ENCODE data around the gene LPP.

Gene LPP

DNA sequence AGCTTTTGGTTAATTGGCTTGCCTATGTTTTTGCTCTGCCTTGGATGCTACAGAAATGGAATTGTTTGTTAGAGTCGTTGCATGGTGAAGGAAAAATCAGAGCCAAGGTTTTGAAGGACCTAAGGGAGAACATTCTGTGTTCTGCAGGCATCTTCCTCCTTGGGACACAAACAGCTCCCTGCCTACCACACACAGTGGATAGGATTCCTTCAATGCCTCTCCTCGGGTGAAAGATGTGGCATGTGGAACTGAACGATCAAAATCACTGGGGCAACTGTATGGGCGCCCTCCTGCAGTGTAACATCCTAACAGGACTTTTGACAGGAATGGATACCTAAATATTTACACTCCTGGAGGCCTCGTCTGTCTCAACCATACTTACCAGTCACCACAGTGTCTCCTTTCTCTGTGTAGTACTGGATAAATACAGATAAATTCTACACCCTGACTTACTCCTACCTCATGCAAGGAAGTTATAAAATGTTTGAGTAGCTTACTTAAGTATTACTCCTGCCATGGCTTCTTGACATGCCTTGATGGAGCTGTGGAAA, 100.6 kb downstream of the LPP start:
- DNase-seq: no peak

DNA sequence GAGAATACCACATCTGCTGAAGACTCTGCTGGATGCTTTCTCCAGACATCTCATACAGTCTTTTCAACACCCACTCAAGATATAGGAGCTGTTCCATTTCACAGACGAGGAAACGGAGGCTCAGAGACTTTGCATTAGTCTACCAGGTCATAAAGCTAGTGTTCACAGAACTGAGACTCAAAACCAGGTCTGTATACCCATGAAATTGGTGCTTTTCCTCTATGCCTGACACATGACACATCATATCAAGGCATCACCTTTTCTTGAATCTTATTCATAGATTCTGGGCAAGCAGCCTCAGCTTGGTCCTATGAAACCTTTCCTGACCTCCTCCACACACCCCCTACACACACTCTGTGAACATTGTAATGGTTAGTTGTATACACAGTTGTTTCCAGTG, 101.2 kb downstream of the LPP start:
- DNase-seq: no peak

DNA sequence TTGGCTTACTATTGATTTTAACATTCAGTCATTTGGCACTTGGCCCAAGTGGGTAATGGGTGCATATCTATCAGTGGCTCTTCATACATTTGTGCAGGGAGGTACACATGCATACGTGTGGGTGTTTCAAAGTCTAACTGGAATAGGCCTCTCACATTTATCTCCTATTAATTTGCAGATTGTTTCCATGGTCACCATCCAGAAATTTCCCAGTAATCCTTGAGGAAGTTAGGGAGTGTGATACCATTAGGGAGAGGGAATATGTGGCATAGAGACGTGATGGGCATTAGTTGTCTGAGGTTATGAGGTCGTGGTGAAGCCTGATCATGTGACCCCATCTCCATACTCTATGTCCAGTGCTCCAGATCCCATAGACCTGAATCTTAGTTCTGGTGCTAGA, 102.8 kb downstream of the LPP start:
- DNase-seq: no peak

DNA sequence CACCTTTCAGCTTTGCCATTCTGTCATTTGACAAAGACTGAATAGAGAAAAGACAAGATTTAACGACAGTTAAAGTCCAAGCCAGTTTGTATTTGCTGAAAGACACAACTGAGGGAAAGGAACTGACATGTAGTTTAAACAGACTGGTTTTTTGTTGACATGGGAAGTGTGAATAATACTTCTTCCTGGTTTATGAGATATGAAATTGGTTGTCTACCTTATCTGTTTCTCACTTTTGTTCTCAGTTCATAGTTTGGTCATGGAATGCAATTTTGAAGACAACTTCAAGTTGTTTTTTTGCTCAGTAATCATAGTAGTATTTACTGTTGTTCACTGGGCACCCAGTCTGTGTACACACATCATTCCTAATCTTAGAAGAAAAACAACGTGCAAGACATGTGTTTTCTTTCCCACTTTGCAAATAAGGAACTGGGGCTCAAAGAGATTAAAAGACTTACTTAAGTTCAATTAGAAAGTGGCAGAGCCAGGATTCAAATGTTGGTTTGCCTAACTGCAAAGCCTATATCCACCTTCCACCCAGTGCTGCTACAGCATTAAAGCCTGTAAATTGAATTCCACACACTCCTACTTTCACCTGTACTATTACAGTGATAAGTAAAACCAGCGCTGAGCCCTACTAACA, 103.5 kb downstream of the LPP start:
- no peak for DNase-seq

DNA sequence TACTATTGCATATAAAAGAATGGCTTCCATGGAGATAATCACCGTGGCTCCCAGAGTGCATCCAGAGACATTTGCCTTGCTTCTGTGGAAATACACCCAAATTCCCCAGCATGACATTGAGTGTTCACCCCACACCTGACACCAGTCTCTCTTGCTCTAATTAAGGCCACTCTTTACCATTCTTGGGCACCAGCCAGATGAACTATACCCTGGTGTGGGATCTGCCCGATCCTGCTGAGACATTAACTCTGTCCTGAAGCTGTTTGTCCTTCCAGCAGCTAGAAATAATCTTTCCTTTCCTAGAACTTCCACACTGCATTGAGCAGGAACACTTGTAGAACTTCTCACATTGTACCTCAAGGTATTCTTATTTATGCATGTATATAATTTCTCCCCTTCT, 105.2 kb downstream of the LPP start:
- DNase-seq: no peak

DNA sequence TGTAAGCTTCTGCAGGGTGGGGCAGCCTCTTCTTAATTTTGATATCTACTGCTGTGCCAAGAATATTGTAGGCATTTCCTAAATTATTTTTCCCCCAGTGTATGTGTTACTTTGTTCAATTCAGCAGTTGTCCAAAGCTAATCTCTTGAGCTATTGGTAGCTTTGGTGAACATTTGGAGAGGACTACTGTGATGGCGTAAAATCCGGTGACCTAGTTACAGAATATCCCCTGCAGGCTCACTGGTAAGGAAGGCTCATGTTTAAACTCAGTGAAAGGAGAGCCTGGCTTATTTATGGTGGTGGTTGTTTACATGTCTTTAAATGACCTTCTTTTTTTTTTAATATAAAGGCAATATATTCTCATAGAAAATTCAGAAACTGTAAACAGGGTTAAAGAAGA, 105.6 kb downstream of the LPP start:
- DNase-seq: no peak

DNA sequence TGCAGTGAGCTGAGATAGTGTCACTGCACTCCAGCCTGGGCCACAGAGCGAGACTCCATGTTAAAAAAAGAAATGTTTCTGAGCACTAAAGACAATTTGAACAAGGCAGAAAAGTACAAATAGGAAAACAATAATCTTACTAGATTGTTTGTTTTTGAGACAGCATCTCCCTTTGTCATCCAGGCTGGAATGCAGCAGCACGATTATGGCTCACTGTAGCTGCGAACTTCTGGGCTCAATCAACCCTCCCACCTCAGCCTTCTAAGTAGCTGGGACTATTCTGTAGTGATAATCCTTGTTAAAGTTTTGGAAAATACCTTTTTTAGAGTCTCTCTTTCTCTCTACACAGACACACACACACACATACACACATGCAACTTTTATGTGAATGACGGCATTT, 107.1 kb downstream of the LPP start:
- DNase-seq: no peak

DNA sequence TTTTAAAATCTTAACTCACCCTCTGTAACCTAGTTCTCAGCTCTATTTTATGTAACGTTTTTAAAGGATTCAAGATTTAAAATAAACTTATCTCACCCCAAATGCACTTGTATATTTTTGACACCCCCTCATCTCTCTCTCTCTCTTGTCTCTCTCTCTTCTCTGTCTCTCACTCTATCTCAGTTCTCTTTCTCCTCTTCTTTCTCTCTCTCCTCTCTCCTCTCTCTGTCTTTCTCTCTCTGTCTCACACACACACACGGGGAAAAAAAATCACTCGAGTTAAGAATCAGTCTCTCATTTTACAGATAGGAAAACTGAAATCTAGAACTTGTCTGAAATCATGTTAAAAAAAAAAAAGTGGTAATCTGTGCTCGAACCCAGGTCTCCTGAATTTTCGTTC, 108.5 kb downstream of the LPP start:
- DNase-seq: no peak

DNA sequence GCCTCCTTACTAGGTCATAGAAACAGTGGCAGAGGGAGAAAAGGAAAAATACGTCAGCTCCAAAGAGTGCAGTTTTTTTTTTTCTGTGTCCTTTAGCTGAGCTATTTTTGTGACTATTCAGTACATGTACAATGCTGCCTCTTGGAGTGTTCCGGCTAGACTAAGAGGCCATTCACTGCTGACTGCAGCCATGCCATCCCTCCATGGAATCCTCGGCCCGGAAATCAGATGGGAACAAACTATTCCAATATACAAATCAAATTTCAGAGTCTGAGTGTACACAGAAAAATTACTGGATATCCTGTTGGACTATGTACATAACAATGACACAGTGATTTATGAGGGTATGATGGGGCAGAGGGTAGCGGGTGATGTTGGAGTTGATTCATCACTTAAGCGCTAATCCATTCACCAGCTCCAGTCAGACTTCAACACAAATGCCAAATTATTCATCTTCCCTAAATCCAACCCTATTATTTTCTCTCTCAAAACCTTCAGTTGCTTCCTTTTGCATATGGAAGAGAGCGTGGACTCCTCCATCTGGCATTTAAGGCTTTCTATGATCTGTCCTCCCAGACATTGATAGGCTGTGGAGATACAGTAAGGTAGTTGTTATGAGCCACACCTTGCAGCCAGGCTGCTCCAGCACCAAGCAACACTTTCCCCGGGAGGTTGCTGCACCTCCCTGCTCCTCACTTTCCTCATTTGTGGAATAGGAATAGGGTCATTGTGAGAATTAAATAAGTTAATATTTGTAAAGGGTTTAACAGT, 109.1 kb downstream of the LPP start:
- DNase-seq: no peak

DNA sequence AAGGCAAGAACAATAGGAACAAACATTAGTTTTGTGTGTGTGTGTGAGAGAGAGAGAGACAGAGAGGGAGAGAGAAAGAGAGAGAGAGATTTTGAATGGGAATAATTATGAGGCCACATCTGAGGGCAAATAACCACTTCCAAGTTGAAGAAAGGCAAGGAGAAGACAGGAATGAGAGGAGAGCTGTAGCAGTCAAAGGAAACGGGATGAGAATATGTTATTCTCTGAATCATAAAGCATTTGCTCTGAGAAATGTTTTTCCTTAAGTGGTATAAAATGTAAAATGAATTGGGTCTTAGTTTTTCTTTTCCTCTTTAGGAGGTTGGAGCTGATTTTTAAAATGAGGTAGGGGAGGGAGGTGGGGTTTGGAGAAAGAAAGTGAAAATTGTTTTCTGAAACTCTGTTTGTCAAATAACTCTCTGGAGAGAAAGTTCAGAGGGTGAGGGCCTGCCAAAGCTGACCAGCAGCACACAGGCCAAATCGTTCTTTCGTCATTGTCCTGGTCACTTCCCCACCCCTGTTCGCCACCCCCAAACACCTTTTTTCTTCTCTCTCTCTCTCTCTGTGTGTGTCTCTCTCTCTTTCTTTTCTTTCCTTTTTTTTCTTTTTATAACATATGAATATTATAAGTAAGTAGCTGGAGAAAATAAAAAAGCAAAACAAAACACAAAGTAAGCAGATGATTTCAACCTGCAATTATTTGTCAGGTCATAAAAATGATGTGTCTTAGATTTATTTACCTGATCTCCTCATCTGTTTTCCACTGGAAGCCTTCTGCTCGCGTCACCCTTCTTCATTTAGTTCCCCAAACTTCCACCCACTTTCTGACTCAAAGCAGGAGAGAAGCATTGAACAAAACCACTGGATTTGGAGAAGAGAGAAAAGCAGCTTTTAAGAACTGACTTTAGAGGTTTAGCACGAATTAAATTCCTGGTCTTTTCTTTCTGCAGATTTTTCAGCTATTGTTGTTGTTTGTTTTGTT, 110.6 kb downstream of the LPP start:
- DNase-seq: no peak

DNA sequence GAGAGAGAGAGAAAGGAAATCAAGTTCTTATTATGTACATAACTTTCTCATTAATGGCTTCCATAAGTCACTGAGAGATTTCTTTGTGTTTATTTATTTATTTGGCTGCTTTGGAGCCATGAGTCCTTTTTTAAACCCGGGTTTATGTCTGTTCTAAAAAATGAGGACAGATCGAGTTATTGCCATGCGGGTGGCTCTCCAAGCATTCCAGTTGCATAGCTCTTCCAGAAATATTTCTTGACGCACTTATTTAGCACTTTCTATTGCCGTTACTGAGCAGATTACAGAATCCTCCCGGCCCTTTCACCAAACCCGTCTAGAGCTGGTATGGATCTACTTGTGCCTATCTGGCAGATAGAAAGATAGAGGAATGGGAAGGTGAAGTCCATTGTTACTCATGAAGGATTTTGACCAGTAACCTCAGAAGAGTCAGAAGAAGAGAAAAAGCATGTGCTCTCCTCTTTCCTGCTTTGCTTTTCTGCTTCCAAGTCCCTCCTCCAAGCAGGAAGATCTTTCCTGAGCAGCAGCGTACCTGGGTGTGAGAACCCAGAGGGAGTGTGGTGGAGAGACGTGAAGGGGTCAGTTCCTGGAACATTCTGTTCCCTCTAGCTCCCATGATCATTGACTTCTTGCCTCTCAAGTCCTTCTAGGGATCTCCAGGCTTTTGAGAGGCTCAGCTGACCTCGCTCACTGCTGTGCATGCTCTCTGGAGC, 112.8 kb downstream of the LPP start:
- DNase-seq: no peak

DNA sequence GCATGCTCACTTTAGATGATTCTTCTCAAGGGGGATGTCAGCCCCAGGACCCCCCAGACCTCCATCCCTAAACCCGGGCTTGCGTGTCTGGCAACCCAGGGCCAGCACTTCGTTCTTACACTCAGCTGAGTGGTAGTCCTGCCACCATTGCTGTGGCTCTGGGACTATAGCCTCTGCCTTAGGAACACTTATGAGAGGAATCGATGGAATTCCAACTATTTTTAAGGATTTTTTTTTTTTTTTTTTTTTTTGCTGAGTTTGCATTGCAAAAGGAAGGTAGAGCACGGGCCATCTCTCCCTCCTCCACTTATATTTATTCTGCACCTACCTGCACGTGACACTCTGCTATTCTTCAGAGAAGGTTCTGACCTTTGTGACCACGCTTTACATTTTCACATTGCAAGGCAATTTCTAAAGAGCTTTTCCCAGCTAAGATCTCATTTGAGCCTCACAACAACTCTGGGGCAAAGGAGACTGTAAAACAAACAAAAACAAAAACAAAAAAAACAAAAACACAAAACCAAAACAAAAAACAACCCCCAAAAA, 113.9 kb downstream of the LPP start:
- no peak for DNase-seq

DNA sequence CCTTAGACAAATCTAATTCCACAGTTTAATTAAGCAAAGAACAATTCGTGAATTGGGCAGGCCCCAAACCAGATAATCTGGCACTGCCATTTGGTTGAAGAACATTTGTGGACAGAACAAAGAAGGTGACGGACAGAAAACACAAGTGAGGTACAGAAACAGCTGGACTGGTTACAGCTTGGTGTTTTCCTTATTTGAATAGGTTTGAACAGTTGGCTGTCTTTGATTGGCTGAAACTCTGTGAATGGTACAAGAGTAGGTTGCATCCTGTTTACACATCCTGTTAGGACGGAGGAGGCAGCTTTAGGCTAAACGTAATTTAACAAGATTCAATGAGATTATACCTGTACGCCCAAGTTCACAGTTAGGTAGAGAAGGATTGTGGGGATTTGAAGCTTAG, 114.4 kb downstream of the LPP start:
- no peak for DNase-seq

DNA sequence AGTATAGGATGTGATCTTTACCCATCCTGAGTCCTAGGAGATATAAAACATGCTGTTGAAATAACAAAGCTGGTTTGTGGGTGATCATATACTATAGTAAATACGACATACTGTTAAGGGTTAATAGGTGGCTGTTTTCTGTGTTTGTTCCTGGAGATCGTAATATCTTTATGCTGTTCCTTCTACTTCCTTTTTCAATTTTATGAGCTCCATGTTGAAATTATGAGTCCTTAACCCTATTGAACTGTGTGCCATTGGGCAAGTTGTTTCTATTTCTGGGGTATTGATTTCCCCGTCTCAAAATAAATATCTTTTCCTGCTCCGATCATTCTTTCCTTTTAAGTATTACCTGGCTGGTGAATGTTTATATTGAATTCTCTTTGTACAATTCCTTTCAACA, 115.1 kb downstream of the LPP start:
- no peak for DNase-seq

DNA sequence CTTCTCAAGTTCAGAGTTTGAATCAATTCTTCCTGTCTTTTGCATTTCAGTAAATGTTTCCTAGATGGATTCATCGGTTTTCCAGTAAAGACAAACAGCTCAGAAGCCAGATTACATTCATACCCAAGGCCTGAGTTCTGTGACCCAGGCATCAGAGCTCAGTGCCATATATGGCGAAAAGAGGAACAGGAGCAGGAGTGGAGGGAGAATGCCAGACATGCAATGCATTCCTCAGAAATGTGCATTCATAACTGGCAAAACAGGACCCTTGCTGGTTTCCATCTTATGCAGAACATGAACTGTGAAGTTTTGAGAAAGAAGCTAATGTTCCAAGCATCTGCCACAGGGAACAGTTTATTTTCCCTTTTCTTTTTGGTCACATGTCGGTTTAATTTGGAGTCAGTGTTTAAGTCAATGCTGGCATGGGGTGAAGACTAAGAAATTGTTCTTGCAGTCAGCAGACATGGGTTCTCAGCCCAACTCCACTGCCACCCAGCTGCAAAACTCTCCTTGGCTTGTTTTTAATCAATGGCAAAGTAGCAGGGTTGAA, 116.5 kb downstream of the LPP start:
- DNase-seq: no peak

DNA sequence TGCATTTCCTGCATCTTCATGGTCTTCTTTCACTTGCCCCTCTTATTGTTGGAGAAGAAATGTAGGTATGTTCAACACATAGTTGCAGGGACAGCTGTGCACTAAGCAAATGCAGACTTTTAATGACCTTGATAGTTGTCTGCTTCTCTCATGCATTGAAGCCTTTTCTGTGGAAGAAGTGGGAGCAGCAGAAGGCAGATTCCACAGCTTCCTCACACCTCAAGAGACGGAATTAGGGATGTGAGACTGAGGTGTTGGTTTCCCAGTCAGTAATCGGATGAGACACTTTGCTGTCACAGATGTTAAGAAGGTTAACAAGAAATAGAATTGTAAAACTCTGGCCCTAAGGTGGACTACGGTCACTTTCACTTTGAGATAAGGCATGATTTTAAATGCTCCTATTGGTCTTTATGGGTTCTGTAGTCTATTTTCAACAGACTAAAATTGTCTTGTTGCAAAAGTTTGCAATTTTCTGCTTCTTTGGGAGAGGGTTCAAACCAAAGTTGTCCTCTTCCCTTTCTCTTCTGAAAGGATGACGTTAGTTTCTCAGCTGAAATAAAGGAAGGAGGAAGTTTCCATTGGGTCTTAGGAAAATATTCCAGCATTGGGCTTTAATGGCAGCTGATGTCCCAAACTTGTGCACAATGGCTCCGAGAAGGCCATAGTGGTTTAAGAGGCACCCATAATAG, 117.4 kb downstream of the LPP start:
- no peak for DNase-seq

DNA sequence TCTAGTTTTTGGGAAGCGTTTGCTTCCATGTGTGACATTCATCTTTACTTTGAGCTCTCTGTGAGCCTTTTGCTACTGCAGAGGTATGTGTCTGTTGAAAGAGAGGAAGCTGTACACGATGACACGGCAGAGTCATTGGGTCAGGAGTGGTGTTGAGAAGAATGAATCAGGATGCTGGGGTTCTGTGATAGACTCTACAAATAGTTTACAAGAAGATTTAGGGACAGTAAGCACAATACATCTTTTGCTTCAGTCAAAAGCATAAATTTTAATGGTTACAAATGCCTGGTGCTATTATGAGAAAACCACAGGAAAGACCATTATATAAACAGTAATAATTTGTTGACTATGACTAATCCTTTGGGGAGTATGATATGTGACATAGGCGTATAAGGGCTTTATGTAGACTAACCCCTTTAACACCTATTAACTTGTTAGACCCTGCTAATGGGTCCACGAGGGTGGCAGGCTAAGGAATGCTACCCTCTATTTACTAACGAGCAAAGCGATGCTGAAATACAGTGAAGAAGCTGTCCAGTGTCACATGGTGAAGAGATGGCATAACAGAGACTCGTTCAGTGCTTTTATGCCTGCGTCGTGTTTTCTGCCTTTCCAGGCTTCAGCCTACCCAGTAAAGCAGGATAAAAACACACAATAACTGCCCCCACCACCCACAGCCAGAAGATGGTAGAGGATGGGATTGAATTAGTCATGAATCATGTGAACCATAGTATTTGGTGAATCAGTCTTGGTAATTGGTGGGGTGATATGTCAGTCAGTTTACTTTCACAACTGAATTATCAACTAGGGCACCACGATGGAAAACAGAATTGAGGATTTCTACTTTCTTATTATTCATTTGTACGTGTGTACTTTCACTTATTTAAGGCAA, 118.8 kb downstream of the LPP start:
- no peak for DNase-seq

DNA sequence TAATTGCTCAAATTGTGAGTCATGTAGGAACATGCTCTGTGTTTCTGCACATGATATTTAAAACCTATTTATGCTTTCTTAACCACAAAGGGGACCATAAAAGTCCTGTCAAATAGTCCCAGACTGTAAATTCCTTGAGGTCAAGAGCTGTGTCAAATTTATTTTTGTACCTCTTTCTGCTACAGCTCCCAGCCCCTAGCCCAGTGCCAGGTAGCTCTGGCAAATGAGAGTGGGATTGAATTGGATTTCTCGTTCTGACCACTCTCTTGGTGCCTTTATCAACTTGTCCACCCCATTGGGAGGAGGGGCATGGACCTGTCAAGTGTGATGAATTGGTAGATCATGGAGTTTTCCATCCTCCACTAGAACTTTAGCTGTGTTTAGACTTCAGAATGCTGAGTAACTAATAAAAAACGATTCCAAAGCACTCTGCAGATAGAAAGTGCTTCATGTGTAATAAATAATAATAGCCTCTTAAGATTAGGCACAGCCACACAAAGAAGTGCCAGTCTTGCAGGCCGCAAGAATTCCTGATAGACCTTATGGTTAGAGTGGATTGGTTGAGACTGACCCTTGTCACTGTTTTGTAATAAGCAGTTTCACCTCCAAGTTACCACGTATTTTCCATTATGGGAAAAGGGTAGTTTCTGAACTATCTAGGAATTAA, 120.4 kb downstream of the LPP start:
- no peak for DNase-seq

DNA sequence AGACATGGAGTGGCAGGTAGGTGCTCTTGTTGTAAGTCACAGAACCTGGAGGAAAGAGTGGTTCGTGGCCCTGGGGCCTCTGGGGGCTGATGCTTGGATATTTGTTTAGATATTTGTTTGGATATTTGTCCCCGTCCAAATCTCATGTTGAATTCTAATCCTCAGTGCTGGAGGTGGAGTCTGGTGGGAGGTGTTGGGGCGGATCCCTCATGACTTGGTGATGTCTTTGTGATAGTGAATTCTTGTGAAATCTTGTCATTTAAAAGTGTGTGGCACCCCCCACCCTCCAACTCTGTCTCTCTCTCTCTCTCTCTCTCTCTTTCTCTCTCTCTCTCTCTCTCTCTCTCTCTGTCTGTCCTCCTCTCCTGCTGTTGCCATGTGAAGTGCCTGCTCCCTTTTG, 122.4 kb downstream of the LPP start:
- DNase-seq: no peak
